GM18870 (cell line): ENCODE measurements around the gene IRX4.
"Not testable (repeated sequence)": the region's sequence is repeated elsewhere in the genome, so short reads cannot be mapped to it uniquely, and the experiment has no call there.

Experiments
- ATAC-seq: cut with Tn5 transposase; IDR thresholded peaks from one replicate; pipeline ENCODE4 v1.9.1; 2021; ENCODE audit warnings: moderate library complexity; ENCODE audit not compliant: unreplicated experiment

Gene IRX4

DNA sequence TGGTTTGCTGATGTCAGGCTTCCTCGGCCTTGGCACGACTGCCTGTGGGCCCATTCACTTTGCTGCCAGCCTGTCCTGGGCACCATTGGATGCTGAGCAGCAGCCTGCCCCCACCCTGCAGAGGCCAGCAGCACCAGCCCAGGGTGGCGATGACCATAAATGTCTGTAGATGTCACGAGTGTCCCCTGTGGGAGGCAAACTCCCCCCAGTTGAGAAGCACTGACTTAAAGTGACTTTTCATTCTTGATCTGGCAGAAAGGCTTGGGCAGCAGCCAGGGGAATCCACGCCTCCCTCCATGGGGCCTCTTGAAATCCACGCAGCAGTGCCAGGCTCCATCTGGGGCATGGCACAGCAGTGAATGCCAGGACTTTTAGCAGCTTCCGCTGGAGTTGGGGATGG is 21.8 kb downstream of the IRX4 start:
- no peak for ATAC-seq

GRCh38 chr5:1860021-1860610 is 22.6 kb downstream of the IRX4 start:
- ATAC-seq: no peak

DNA sequence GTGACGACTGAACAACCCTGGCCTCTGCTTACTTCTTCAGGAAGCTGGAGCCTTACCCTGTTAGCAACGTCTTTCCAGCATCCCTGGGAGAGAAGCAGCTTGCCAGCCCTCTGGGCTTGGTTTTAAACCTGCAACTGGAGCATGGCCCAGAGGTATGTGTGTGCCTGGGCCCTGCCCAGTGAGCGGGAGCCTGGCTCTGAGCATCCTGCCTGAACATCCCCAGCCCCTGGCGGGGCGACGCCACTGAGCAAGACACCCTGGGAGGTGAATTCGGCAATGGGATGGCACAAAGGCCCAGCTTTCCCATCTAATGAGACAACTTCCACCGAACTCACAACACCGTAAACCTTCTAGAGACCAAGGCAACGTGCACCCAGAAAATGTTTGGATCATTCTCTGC is 23.6 kb downstream of the IRX4 start:
- no peak for ATAC-seq

GRCh38 chr5:1858436-1858835 is 24.3 kb downstream of the IRX4 start:
- ATAC-seq: no peak

GRCh38 chr5:1857256-1857600 is 25.5 kb downstream of the IRX4 start:
- ATAC-seq: no peak

- ATAC-seq: no peak
These were observed 26.0 kb downstream of the IRX4 start for GRCh38 chr5:1856596-1857255.

GRCh38 chr5:1855596-1855995 is 27.1 kb downstream of the IRX4 start:
- no peak for ATAC-seq

- ATAC-seq: no peak
These were observed 27.6 kb downstream of the IRX4 start for GRCh38 chr5:1855075-1855474.

DNA sequence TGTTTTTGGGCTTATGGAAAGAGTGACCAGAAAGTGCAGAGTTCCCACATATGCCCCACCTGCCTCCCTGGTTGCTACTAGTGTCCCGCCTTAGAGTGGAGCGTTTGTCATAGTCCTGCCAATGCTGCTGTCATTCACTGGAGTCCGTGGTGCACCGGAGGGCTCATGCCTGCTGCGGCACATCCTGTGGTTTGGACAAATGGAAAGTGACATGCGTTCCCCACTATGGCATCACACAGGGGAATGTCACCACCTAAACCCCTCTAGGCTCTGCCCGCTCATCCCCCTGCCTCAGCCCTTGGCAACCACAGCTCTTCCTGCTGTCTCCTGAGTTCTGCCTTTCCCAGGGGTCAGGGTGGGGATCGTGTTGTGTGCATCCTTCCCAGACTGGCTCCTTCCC is 29.2 kb downstream of the IRX4 start:
- no peak for ATAC-seq

- ATAC-seq: no peak
These were observed 30.3 kb downstream of the IRX4 start for GRCh38 chr5:1852324-1852947.

DNA sequence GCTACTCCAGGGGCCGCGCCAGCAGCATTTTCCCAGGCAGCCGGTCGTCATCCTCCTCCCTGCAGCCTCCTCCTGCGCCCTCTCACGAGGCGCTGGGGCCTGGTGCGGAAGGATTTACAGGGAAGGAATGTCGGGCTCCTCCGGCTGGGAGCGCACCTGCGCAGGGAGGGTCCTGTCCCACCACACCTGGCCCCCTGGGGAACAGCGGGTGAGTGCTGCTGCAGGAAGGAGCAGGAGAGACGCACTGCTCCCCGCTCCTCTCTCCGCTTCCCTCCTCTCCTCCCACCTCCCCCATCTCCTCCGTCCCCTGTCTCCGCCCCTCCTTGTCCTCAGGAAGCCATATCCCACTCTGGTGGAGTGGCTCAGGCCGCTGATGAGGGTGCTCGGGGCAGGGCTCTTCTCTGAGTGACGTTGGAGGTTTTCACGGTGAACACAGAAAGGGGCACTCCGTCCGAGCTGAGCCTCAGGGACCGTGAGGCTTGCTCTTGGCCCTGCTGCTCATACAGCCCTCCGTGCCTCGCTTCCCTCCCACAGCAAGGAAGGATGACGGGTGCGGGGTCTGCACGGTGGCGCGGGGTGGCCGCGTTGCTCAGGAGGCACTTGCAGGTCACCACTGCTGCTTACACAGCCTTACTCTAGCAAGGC is 31.3 kb downstream of the IRX4 start:
- ATAC-seq: no peak

DNA sequence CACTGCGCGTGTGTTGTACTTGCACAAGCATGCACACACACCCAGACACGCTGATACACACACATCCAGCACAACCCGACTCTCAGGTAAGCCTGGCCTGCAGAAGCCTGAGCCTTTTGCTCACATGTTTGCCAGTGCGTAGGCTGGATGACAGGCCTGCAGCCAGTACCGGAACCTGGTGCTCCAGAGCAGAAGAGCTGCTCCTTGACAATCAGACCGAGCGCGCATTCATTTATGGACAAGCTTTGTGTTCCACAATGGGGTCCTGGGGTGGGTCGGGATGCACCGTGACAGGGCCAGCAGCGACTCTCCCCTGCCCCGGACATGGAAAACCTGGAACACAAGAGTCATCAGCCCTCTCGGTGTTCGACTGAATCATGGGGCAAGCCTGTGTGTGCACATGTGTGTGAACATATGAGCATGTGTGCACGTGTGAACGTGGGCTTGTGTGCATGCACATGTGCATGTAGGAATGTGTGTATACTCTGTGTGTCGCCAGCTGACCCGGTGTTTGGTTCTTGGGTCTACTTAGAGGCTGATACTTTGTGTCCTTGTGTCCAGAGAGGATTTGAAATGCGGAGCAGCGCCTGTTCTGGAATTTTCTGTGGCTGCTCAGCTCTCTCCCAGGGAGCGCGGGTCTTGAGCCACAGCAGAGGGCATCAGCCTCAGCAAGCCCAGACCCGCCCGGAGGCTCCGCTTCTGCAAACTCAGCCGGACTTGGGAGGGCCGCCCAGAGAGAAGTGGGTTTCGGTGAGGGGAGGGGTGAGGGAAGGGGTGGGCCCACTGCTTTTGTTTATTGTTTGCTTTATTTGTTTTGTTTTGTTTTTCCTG is 32.2 kb downstream of the IRX4 start:
- no peak for ATAC-seq

DNA sequence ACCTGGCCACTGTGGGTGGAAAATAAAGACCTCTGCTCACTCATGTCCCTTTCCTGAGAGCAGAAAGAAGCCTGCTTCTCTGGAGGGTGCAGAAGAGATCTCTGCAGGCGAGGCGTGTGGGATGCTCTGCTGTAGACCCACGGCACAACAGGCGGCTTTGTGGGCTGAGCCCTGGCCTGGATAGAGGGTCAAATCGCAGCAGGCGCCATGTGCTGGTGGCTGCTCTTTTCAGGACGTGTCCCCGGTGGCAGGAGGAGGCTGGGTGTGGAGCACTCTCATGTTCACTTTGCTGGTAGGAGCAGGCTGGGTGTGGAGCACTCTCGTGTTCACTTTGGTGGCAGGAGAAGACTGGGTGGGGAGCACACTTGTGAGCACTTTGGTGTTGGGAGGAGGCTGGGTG is 35.1 kb downstream of the IRX4 start:
- ATAC-seq: no peak

DNA sequence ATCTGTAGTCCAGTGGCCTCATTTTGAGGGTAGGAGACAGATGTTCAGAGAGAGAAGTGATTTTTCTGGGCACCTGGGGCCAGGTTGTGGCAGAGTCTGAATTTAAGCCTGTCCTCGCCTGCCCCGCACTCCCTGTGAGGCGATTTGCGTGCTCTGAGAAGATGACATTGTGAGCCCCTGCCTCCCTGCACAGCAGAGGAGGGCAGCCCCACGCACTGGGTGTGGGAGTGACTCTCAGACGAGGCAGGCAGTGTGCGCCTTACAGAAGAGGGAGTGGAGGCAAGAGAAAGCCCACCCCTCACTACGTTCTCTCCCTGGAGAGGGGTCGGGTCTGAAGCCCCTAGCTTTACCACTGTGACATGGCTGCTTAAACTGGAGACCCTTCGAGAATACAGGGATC is 35.7 kb downstream of the IRX4 start:
- ATAC-seq: no peak

GRCh38 chr5:1846583-1846982 is 36.1 kb downstream of the IRX4 start:
- ATAC-seq: no peak

DNA sequence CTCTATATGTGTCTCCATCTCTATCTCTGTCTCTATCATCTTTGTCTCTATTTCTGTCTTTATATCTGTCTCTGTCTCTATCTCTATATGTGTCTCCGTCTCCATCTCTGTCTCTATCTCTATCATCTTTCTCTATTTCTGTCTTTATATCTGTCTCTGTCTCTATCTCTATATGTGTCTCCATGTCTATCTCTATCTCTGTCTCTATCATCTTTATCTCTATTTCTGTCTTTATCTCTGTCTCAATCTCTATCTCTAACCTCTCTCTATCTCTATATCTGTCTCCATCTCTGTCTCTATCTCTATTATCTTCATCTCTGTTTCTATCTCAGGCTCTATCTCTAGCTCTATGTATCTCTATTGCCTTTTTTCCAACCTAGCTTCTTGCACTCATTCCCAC is 37.0 kb downstream of the IRX4 start:
- ATAC-seq: no peak

- ATAC-seq: no peak
These were observed 37.9 kb downstream of the IRX4 start for GRCh38 chr5:1844708-1845436.

GRCh38 chr5:1843761-1844160 is 39.0 kb downstream of the IRX4 start:
- ATAC-seq: not testable (repeated sequence)

- ATAC-seq: no peak
These were observed 40.5 kb downstream of the IRX4 start for GRCh38 chr5:1842004-1842819.
